ENCODE measurements around the gene ICAM4. TPM values are rescaled to one million over a fixed set of nuclear protein-coding genes. Genes with fewer than 3 reads are reported as not detected.
"Not testable (repeated sequence)": the region's sequence is repeated elsewhere in the genome, so short reads cannot be mapped to it uniquely, and the experiment has no call there.

ICAM4 gene
- total and polyA plus RNA-seq, 9 of the 15 experiments (the other 6 are each of a cell fraction or from before 2014, with no cell fraction given), result 14.1 to 86.1 (median 29.6) TPM

DNA sequence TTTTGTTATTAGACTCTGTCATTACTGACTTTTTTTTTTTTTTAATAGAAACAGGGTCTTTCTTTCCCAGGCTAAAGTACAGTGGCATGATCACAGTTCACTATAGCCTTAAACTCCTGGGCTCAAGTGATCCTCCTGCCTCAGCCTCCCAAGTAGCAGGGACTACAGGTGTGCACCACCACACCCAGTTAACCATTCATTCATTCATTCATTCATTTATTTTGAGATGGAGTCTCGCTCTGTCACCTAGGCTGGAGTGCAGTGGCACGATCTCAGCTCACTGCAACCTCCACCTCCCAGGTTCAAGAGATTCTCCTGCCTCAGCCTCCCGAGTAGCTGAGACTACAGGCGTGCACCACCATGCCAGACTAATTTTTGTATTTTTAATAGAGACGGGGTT lies 4.7 kb upstream of the ICAM4 start:
- H2AFZ ChIP-seq (ENCODE audit: low read depth, low read length); H4K20me1 ChIP-seq (replicated peaks; ENCODE audit: control insufficient read depth, insufficient read depth, low read length); H3K27ac ChIP-seq (ENCODE audit: extremely low read depth, low read depth, low read length); H3K9me3 ChIP-seq (replicated peaks; ENCODE audit: control insufficient read depth, insufficient read depth, low read depth, low read length); BruUV-seq (replicated peaks); intact Hi-C loops (cut with micrococcal nuclease); FAIRE-seq; DNase-seq (ENCODE audit: extremely low read depth in 1 of 4, low spot score in 3 of 4); H3K4me3 ChIP-seq; ATAC-seq; POLR2A ChIA-PET; H3K27me3 ChIP-seq (ENCODE audit: control insufficient read depth in 2 of 2, insufficient read depth in 2 of 2, low read length in 2 of 2); H3K4me2 ChIP-seq (ENCODE audit: insufficient read depth, low read length); H3K9ac ChIP-seq (ENCODE audit: insufficient read depth in 1 of 2, low read depth in 2 of 2, low read length in 2 of 2); CTCF ChIA-PET (ENCODE audit: low intra/inter-chr PET ratio); in situ Hi-C loops (cut with MboI); H3K9me1 ChIP-seq (ENCODE audit: control insufficient read depth, insufficient read depth, low read length): not testable (repeated sequence)
- WGBS (ENCODE audit: insufficient coverage, low coverage, missing lambda C conversion rate), result 80% methylated on average over 4 of the region's 5 CpGs
- peak; percentile 89 for TF ChIP-seq ZNF24 (IDR thresholded peaks at IDR 0.05)
- 0 out of 2 replicates have a peak, but pooled peaks have one; percentile 34 for TF ChIP-seq POLR2A (conservative IDR thresholded peaks at IDR 0.05)
- TF ChIP-seq BCOR (IDR thresholded peaks at IDR 0.05), result peak; percentile 57; the same call in 1 of the 2 replicates
- Histone ChIP-seq H3K4me1 (replicated peaks in 1 of 2; ENCODE audit: control insufficient read depth in 2 of 2, insufficient read depth in 2 of 2, low read length in 2 of 2) (peaks cover 28 to 38% of the 10 kb centered on the region in 2 experiments; a peak in 4 of 5 replicates), H3K79me2 (ENCODE audit: control insufficient read depth, insufficient read depth, low read length) (peaks cover 14% of the 10 kb centered on the region), H3K36me3 (ENCODE audit: control insufficient read depth, insufficient read depth, low read length) (peaks cover 85% of the 10 kb centered on the region)

DNA sequence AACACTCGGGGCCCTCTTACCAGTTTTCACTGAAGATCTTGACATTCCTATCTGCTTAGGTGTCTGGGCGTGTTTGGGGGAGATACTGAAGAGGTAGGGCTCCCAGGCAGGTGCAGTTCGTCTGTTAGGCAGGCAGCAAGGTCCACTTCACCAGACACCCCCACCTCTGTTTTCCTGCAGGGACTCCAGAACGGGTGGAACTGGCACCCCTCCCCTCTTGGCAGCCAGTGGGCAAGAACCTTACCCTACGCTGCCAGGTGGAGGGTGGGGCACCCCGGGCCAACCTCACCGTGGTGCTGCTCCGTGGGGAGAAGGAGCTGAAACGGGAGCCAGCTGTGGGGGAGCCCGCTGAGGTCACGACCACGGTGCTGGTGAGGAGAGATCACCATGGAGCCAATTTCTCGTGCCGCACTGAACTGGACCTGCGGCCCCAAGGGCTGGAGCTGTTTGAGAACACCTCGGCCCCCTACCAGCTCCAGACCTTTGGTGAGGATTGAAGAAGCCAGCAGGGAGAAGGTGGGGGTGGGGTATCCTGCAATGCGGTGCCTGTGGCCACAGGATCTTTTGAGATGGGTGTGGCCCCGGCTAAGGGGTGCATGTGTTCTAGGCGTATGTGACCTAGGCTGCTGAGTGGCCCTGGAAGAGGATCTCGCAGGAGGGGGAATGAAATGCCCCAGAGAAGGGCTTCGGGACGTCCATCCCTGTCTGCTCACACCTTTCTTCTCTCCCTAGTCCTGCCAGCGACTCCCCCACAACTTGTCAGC lies 3.3 kb upstream of the ICAM4 start:
- H3K4me1 ChIP-seq (replicated peaks in 1 of 2; ENCODE audit: control insufficient read depth in 2 of 2, insufficient read depth in 2 of 2, low read length in 2 of 2), result peaks cover 28 to 50% of the 10 kb centered on the region in 2 experiments; a peak in 4 of 5 replicates
- BruUV-seq (replicated peaks), result no TSS peak
- ChIA-PET POLR2A (interaction anchor here (0.6 kb wide), 1 partner anchor 14 kb away, joined by 4 read pairs; no protein-coding TSS in a partner anchor), CTCF (ENCODE audit: low intra/inter-chr PET ratio) (no interaction called here)
- no peak for ATAC-seq
- H3K27me3 ChIP-seq (ENCODE audit: control insufficient read depth in 2 of 2, insufficient read depth in 2 of 2, low read length in 2 of 2), result no peaks in the 10 kb centered on the region
- FAIRE-seq, result no peak
- no peak overlapping the region for H3K4me3 ChIP-seq
- peak overlapping the region; percentile 20; the same call in 1 of the 2 replicates for H3K4me2 ChIP-seq (ENCODE audit: insufficient read depth, low read length)
- H4K20me1 ChIP-seq (replicated peaks; ENCODE audit: control insufficient read depth, insufficient read depth, low read length), result no peaks in the 10 kb centered on the region
- H3K27ac ChIP-seq (ENCODE audit: extremely low read depth, low read depth, low read length), result peak overlapping the region; percentile 38; the same call in 1 of the 3 replicates
- peaks cover 71% of the 10 kb centered on the region for H3K36me3 ChIP-seq (ENCODE audit: control insufficient read depth, insufficient read depth, low read length)
- peaks cover 6% of the 10 kb centered on the region for H3K9me1 ChIP-seq (ENCODE audit: control insufficient read depth, insufficient read depth, low read length)
- H3K9me3 ChIP-seq (replicated peaks; ENCODE audit: control insufficient read depth, insufficient read depth, low read depth, low read length), result no peaks in the 10 kb centered on the region
- intact Hi-C loops (cut with micrococcal nuclease) (no loop called here), in situ Hi-C loops (cut with MboI) (no loop called here)
- peaks cover 29% of the 10 kb centered on the region for H3K79me2 ChIP-seq (ENCODE audit: control insufficient read depth, insufficient read depth, low read length)
- H2AFZ ChIP-seq (ENCODE audit: low read depth, low read length), result no peak overlapping the region
- H3K9ac ChIP-seq (ENCODE audit: insufficient read depth in 1 of 2, low read depth in 2 of 2, low read length in 2 of 2), result peak overlapping the region in 1 of 2 experiments; percentile 86; a peak in 2 of 4 replicates
- DNase-seq (ENCODE audit: extremely low read depth in 1 of 4, low spot score in 3 of 4), result peak in 1 of 4 experiments; percentile 32
- TF ChIP-seq RBM22 (IDR thresholded peaks at IDR 0.05; ENCODE audit: low read depth, low read length, poor library complexity, severe bottlenecking) (peak; percentile 28), POLR2G (IDR thresholded peaks at IDR 0.05; ENCODE audit: low read depth, low read length) (peak; percentile 59), RBFOX2 (IDR thresholded peaks at IDR 0.05; ENCODE audit: low read depth, low read length) (peak; percentile 41; the same call in 1 of the 2 replicates), ZKSCAN3 (CRISPR knock-in tag; IDR thresholded peaks at IDR 0.05) (no peak), CBFB (CRISPR knock-in tag; IDR thresholded peaks at IDR 0.05) (0 out of 2 replicates have a peak, but pooled peaks have one; percentile 28)
- 71% methylated on average over 18 of the region's 23 CpGs for WGBS (ENCODE audit: insufficient coverage, low coverage, missing lambda C conversion rate)
